Measurements from ENCODE around the gene PGLYRP4.

The PGLYRP4 gene

DNA sequence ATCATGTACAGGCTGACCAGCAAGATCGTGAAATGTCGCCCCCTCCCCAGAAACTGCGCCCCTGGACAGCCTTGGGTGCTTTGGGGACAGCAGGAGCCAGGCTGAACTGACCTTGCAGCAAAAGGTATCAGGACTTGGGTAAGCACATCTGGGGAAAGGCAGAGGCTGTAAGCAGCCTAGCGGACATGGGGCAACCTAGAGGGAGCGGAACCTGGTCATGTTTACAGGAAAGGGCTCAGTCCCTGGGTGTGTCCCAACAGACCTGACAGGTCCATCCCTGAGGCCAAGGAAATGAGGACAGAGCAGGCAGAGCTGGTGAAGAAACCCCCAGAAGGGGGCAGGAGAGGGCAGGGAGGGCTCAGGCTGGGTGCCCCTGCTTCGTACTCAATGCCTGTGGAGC, 45.3 kb upstream of the PGLYRP4 start:
- peak; percentile 25; the same call in 1 of the 3 replicates for ATAC-seq
- TF ChIP-seq ZFP30 (CRISPR knock-in tag; IDR thresholded peaks at IDR 0.05), result no peak
- TF ChIP-seq CSDC2 (CRISPR knock-in tag; IDR thresholded peaks at IDR 0.05), result no peak
- TF ChIP-seq, protein P1, sequence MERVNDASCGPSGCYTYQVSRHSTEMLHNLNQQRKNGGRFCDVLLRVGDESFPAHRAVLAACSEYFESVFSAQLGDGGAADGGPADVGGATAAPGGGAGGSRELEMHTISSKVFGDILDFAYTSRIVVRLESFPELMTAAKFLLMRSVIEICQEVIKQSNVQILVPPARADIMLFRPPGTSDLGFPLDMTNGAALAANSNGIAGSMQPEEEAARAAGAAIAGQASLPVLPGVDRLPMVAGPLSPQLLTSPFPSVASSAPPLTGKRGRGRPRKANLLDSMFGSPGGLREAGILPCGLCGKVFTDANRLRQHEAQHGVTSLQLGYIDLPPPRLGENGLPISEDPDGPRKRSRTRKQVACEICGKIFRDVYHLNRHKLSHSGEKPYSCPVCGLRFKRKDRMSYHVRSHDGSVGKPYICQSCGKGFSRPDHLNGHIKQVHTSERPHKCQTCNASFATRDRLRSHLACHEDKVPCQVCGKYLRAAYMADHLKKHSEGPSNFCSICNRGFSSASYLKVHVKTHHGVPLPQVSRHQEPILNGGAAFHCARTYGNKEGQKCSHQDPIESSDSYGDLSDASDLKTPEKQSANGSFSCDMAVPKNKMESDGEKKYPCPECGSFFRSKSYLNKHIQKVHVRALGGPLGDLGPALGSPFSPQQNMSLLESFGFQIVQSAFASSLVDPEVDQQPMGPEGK (CRISPR knock-in tag; IDR thresholded peaks at IDR 0.05; ENCODE audit: borderline replicate concordance), result no peak
- TF ChIP-seq ZNF565 (CRISPR knock-in tag; conservative IDR thresholded peaks at IDR 0.05; ENCODE audit: low read depth), result no peak
- no peak for TF ChIP-seq PPARA (CRISPR knock-in tag; IDR thresholded peaks at IDR 0.05; ENCODE audit: borderline replicate concordance)
- TF ChIP-seq GLIS3 (CRISPR knock-in tag; IDR thresholded peaks at IDR 0.05), result no peak

DNA sequence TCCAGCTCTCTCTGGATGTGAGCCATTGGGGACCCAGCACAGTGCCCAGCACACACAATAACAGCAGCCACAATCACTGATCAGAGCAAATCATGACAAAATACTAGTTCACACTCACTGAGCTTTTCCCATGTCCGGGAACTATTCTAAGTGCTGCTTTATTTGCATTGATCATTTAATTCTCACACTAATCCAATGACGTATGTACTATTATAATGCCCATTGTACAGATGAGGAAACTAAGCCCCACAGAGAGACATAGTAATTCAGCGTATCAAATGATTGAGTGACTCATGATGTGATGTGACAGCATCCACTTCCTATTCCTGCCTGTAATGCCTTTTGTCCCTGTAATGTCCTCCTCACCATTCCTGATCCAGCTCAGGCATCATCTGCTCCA, 44.2 kb upstream of the PGLYRP4 start:
- no peak for ATAC-seq
- TF ChIP-seq ISL1 (CRISPR knock-in tag; IDR thresholded peaks at IDR 0.05), result no peak
- no peak for TF ChIP-seq ZNF8 (CRISPR knock-in tag; IDR thresholded peaks at IDR 0.05)
- TF ChIP-seq, protein P2, sequence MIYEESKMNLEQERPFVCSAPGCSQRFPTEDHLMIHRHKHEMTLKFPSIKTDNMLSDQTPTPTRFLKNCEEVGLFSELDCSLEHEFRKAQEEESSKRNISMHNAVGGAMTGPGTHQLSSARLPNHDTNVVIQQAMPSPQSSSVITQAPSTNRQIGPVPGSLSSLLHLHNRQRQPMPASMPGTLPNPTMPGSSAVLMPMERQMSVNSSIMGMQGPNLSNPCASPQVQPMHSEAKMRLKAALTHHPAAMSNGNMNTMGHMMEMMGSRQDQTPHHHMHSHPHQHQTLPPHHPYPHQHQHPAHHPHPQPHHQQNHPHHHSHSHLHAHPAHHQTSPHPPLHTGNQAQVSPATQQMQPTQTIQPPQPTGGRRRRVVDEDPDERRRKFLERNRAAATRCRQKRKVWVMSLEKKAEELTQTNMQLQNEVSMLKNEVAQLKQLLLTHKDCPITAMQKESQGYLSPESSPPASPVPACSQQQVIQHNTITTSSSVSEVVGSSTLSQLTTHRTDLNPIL (CRISPR knock-in tag; IDR thresholded peaks at IDR 0.05; ENCODE audit: low read depth), result no peak
- no peak for TF ChIP-seq ZFP30 (CRISPR knock-in tag; IDR thresholded peaks at IDR 0.05)
- no peak for TF ChIP-seq SNAI2 (CRISPR knock-in tag; IDR thresholded peaks at IDR 0.05)
- TF ChIP-seq, protein P3, sequence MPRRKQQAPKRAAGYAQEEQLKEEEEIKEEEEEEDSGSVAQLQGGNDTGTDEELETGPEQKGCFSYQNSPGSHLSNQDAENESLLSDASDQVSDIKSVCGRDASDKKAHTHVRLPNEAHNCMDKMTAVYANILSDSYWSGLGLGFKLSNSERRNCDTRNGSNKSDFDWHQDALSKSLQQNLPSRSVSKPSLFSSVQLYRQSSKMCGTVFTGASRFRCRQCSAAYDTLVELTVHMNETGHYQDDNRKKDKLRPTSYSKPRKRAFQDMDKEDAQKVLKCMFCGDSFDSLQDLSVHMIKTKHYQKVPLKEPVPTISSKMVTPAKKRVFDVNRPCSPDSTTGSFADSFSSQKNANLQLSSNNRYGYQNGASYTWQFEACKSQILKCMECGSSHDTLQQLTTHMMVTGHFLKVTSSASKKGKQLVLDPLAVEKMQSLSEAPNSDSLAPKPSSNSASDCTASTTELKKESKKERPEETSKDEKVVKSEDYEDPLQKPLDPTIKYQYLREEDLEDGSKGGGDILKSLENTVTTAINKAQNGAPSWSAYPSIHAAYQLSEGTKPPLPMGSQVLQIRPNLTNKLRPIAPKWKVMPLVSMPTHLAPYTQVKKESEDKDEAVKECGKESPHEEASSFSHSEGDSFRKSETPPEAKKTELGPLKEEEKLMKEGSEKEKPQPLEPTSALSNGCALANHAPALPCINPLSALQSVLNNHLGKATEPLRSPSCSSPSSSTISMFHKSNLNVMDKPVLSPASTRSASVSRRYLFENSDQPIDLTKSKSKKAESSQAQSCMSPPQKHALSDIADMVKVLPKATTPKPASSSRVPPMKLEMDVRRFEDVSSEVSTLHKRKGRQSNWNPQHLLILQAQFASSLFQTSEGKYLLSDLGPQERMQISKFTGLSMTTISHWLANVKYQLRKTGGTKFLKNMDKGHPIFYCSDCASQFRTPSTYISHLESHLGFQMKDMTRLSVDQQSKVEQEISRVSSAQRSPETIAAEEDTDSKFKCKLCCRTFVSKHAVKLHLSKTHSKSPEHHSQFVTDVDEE (CRISPR knock-in tag; IDR thresholded peaks at IDR 0.05), result no peak

DNA sequence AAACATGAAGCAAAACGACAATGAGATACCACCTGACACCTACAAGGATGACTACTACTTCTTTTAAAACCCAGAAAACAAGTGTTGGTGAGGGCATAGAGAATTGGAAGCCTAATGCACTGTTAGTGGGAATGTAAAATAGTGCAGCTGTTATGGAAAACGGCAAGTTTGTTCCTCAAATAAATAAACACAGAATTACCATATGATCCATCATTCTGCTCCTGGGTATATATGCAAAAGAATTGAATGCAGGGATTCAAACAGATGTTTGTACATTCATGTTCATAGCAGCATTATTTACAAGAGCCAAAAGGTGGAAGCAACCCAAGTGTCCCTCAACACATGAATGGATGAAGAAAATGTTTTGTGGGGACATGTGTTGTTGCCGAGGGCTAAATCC, 43.6 kb upstream of the PGLYRP4 start:
- no peak for ATAC-seq
- TF ChIP-seq TOX (CRISPR knock-in tag; IDR thresholded peaks at IDR 0.05; ENCODE audit: borderline replicate concordance), result no peak
- TF ChIP-seq ZNF565 (CRISPR knock-in tag; conservative IDR thresholded peaks at IDR 0.05; ENCODE audit: low read depth), result no peak
- no peak for TF ChIP-seq ESRRG (CRISPR knock-in tag; IDR thresholded peaks at IDR 0.05)
- TF ChIP-seq SNAI2 (CRISPR knock-in tag; IDR thresholded peaks at IDR 0.05), result no peak
- no peak for TF ChIP-seq PPARA (CRISPR knock-in tag; IDR thresholded peaks at IDR 0.05; ENCODE audit: borderline replicate concordance)
- no peak for TF ChIP-seq ZC3H10 (CRISPR knock-in tag; IDR thresholded peaks at IDR 0.05)
- TF ChIP-seq GLIS3 (CRISPR knock-in tag; IDR thresholded peaks at IDR 0.05), result no peak
- no peak for TF ChIP-seq ZNF70 (CRISPR knock-in tag; IDR thresholded peaks at IDR 0.05)
- no peak for TF ChIP-seq RARB (CRISPR knock-in tag; IDR thresholded peaks at IDR 0.05)
- no peak for TF ChIP-seq ZFP3 (CRISPR knock-in tag; IDR thresholded peaks at IDR 0.05)

DNA sequence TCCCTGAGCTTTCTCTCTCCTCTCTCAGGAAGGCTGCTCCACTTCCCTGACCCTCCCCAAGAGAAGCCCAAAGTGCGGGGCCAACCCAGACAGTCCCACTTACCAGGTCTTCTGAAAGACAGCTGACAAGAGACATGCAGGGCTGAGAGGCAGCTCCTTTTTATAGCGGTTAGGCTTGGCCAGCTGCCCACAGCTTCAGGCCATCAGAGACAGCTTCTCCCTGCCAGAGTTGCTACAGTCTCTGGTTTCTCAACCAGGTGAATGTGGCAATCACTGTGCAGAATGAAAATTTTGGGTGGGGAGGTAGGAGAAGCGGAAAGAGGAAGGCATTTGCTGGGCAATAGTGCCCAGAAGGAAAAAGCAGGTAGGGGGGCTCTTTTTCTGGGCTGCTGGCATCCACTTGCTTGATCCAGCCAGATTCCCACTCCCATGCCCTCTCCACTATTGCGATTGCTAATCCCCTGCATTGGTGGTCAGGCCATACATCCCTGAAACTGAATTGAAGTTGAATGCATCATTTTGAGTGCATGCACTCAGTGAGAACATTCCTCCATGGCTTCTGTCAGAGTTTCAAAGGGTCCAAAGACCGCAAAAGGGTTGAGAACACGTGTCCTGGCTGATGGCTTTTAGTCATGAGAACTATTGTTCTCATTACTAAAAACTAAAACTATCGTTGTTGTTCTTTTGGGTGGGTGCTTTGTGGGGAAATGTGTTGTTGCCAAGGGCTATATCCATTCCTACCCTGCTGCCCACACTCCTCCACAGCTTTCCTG, 42.5 kb upstream of the PGLYRP4 start, which contains the start of gene S100A8:
Gene S100A8 (minus strand): TSS at position 136 of the 773 bp plus-strand sequence. CDS start 538 bp downstream, outside the sequence.
- TF ChIP-seq RARB (CRISPR knock-in tag; IDR thresholded peaks at IDR 0.05), result no peak
- no peak for TF ChIP-seq OSR1 (CRISPR knock-in tag; IDR thresholded peaks at IDR 0.05)
- no peak for TF ChIP-seq SNAI2 (CRISPR knock-in tag; IDR thresholded peaks at IDR 0.05)
- no peak for TF ChIP-seq ESRRG (CRISPR knock-in tag; IDR thresholded peaks at IDR 0.05)
- no peak for TF ChIP-seq ZNF70 (CRISPR knock-in tag; IDR thresholded peaks at IDR 0.05)
- no peak for TF ChIP-seq ZFP30 (CRISPR knock-in tag; IDR thresholded peaks at IDR 0.05)
- TF ChIP-seq ZNF565 (CRISPR knock-in tag; conservative IDR thresholded peaks at IDR 0.05; ENCODE audit: low read depth), result no peak
- no peak for TF ChIP-seq TCF4 (CRISPR knock-in tag; IDR thresholded peaks at IDR 0.05; ENCODE audit: borderline replicate concordance)
- TF ChIP-seq, protein P3 (CRISPR knock-in tag; IDR thresholded peaks at IDR 0.05), result no peak
- no peak for TF ChIP-seq ZNF8 (CRISPR knock-in tag; IDR thresholded peaks at IDR 0.05)
- TF ChIP-seq ZC3H10 (CRISPR knock-in tag; IDR thresholded peaks at IDR 0.05), result no peak
- no peak for TF ChIP-seq BACH2 (CRISPR knock-in tag; IDR thresholded peaks at IDR 0.05; ENCODE audit: borderline replicate concordance)
- TF ChIP-seq, protein P4, sequence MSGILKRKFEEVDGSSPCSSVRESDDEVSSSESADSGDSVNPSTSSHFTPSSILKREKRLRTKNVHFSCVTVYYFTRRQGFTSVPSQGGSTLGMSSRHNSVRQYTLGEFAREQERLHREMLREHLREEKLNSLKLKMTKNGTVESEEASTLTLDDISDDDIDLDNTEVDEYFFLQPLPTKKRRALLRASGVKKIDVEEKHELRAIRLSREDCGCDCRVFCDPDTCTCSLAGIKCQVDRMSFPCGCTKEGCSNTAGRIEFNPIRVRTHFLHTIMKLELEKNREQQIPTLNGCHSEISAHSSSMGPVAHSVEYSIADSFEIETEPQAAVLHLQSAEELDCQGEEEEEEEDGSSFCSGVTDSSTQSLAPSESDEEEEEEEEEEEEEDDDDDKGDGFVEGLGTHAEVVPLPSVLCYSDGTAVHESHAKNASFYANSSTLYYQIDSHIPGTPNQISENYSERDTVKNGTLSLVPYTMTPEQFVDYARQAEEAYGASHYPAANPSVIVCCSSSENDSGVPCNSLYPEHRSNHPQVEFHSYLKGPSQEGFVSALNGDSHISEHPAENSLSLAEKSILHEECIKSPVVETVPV (CRISPR knock-in tag; IDR thresholded peaks at IDR 0.05), result no peak
- no peak for TF ChIP-seq ARNTL (CRISPR knock-in tag; IDR thresholded peaks at IDR 0.05; ENCODE audit: borderline replicate concordance, low read depth)
- TF ChIP-seq ZFP3 (CRISPR knock-in tag; IDR thresholded peaks at IDR 0.05), result no peak

More for the DNA sequence above, 42.5 kb upstream of the PGLYRP4 start, which contains the start of gene S100A8:
- no peak for ATAC-seq

Data from SK-N-SH treated with all-trans-retinoic acid at 6 μM for 48 hours (cell line).